SU-DHL-6 (cell line): ENCODE data around the gene TP53RK.

Experiments used
- EZH2phosphoT487 ChIP-seq: fragments of 200-600 bp; sonication (generic), shearing (Covaris generic); conservative IDR thresholded peaks from 2 replicates; pipeline ENCODE4 v1.6.1; 2018; ENCODE audit warnings: mild to moderate bottlenecking, antibody characterized with exemption, low read length, moderate library complexity, mixed read lengths
- TF ChIP-seq, protein P1 (sequence below): fragments of 200-600 bp; sonication (generic); IDR thresholded peaks from one replicate; pipeline ENCODE4 v1.5.1; 2017; ENCODE audit warnings: antibody characterized with exemption, mild to moderate bottlenecking, low read length, moderate library complexity; ENCODE audit not compliant: insufficient read depth, poor library complexity, severe bottlenecking

- TF ChIP-seq, protein P1, sequence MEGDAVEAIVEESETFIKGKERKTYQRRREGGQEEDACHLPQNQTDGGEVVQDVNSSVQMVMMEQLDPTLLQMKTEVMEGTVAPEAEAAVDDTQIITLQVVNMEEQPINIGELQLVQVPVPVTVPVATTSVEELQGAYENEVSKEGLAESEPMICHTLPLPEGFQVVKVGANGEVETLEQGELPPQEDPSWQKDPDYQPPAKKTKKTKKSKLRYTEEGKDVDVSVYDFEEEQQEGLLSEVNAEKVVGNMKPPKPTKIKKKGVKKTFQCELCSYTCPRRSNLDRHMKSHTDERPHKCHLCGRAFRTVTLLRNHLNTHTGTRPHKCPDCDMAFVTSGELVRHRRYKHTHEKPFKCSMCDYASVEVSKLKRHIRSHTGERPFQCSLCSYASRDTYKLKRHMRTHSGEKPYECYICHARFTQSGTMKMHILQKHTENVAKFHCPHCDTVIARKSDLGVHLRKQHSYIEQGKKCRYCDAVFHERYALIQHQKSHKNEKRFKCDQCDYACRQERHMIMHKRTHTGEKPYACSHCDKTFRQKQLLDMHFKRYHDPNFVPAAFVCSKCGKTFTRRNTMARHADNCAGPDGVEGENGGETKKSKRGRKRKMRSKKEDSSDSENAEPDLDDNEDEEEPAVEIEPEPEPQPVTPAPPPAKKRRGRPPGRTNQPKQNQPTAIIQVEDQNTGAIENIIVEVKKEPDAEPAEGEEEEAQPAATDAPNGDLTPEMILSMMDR: no peak
- no peak for TF ChIP-seq EZH2phosphoT487
Measured at GRCh38 chr20:46735436-46735835, 46.2 kb upstream of the TP53RK start.
